SW480 (cell line): ENCODE data around the gene KHDRBS2.

Experiments
- DNase-seq: peaks from one replicate; pipeline ENCODE4 v3.0.0-alpha.2; 2016; ENCODE audit warnings: low spot score

KHDRBS2 gene

GRCh38 chr6:62285612-62286469 is at the start of gene KHDRBS2:
TSS of gene KHDRBS2 (minus strand) at chr6:62286225.
- no peak for DNase-seq

GRCh38 chr6:62328607-62329006 is 42.6 kb upstream of the KHDRBS2 start:
- DNase-seq, result no peak

DNA sequence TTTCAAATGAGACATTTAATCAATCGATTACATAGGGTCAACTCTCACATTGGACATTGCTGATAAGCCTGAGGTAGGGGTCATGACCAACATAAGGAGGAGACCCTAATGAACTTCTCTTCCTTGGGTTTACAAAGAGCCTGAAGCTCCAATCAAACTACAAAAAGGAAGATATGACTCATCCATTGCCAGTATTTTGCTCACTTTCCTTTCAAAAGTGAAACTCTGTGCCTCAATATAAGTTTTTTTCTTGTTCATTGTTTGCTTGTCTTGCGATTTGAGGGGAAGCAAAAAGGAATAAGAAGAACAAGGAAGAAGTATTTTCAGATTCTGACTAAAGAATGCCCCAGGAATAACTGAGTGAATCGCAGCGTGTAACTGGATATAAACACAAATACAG is 38.8 kb upstream of the KHDRBS2 start:
- DNase-seq, result no peak

DNA sequence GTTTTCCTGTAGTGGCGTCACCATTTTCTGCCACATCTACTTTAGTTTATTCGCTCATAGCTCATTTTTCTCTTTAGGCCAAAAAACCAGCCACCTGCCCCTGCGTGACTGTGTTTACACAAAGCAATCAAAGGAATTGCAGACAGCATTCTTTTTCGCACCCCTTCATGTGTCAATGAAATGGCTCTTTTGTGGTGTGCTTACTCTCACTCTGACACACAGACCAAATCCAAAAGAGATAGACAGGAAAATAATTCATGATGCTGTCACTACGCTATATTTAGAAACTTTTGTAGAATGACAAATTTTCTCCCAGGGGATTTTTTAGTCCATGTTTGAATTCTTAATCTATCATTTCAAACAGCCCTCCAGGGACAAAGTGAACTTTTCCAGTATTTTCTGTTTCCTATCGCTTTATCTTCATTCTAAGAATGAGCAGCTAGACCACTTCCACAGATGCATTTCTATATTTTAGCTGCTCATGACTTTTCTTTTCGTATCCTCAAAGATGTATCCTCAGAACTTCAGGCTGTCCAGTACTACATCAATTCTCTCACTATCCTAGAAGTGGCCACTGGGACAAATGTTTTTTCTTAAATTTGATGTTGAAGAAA is 37.9 kb upstream of the KHDRBS2 start:
- no peak for DNase-seq

- no peak for DNase-seq
Measured at GRCh38 chr6:62298745-62299392, 12.8 kb upstream of the KHDRBS2 start.

GRCh38 chr6:62296541-62296940 is 10.5 kb upstream of the KHDRBS2 start:
- DNase-seq, result no peak

GRCh38 chr6:62288974-62289373 is 2.9 kb upstream of the KHDRBS2 start:
- DNase-seq, result no peak

GRCh38 chr6:62288562-62288961 is 2.5 kb upstream of the KHDRBS2 start:
- no peak for DNase-seq

DNA sequence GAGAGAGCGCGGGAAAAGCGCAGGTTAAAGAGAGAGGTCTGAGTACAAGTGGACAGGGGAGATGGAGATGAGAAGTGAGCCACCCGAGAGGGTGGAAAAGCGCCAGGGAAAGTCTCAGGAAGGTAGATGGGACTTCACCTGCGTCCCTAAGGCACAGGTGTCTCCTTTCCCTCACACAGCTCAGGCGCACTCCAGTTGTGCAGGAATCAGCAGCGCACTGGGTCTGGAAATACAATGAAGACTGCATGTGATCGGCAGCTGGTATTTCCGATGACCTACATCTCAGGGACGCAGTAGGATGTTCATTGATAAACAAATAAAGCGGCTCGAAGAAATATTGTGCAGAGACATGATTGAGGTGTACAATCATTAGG is 432 bp upstream of the KHDRBS2 start:
- DNase-seq, result no peak

DNA sequence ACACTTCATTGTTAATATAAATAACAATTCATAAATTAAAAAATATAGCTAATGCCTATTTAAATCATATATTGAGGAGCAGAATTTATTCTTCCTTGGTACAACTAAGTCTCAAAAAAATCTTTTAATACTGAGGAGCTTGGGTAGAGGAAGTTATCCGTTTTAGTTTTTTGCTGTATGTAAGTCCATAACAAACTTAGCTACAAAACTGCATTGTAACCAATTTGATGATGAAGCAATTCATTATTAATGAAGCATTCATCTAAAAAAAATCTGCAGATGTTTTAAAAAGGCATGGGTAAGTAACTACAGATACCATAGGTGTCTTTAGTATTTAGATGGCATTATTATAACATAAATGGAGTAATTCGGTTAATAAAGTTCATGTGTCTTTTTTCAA is 1.3 kb downstream of the KHDRBS2 start:
- DNase-seq, result no peak

GRCh38 chr6:62283796-62284411 is 2.1 kb downstream of the KHDRBS2 start:
- peak; percentile 1 for DNase-seq

DNA sequence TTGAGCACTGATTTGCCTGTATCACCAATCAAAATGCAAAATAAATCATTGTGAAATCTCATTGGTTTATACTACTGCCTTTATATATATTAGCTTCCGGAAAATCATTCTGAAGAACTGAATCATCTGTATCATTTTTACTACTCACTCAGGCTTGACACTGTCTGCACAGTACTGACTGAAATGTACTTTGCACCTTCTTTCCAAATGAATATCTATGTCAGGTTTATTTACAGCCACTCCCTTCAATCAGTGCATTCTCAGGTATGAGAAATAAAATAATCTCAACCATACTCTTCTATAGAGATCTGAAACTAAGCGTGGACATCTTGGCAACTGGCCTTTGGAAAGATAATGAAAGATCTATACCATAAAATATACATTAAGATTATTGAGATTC is 2.7 kb downstream of the KHDRBS2 start:
- no peak for DNase-seq

DNA sequence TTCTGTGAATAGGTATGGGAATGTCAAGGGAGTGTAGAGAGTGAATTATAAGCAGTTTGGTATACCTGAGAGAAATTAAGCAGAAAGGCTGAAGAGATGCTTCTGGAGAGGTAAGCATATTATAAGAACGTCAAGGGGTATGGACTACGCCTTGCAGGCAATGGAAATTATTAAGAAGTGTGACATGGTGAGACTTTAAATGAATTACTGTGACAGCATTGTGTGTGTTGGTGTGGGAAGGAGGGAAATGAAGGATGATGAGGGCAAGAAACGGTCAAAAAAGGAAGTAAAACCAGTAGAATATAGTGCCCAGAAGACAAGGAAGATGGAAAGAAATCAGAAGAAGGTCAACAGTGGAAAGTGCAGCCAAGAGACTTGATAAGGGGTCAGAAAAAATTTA is 5.9 kb downstream of the KHDRBS2 start:
- no peak for DNase-seq

DNA sequence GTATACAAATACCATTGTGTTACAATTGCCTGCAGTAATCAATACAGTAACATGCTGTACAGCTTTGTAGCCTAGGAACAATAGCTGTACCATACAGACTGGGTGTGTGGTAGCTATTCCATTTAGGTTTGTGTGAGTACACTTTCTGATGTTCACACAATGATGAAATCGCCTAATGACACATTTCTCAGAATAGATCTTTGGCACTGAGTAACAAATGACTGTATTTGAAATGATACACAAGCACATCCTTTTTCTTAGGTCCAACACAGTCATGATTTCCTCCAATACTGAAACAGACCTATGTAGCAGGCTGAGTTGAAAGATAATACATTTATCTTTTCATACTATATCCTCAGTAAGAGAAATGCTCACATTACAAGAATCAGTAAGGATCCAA is 13.9 kb downstream of the KHDRBS2 start:
- no peak for DNase-seq

GRCh38 chr6:62265906-62266525 is 20.0 kb downstream of the KHDRBS2 start:
- DNase-seq, result no peak

- DNase-seq, result no peak
Measured at GRCh38 chr6:62262283-62262682, 23.7 kb downstream of the KHDRBS2 start.

- no peak for DNase-seq
Measured at GRCh38 chr6:62246087-62246486, 39.9 kb downstream of the KHDRBS2 start.

DNA sequence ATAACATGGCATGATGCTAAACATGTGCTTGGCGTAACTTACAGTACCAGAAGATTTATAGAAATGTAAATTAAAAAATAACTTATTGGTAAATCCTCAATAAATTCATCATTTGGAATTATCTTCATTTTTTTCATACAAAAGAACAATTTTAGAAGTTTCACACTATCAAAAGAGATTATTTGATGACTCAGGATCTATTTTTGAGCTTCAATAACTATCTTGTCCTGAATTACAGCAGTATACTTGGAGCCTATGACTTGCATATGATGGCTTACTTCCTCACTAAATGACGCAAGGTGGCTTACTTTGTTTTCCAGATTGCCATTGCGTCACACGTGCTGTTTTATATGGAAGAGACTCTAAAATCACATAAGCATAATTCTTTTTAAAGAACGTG is 49.2 kb downstream of the KHDRBS2 start:
- DNase-seq, result no peak

DNA sequence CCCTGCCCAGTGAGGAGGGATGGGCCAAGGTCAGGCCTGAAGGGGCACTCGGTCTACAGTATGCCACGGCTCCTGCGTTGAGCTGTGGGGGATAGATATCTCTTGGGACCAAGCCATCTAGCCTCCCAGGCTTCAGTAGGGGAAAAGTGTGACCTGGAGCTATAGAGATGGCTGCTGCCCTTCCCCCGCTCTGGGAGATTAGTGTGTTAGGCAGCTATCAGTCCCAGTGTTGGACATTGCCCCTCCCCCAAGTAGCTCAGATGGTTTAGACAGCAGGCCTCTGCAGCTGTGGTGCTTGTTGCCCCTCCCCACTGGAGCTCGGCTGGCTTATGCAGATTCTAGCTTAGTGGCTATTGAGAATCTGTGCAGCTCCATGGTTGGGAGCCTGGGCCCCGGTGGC is 56.8 kb downstream of the KHDRBS2 start:
- no peak for DNase-seq

DNA sequence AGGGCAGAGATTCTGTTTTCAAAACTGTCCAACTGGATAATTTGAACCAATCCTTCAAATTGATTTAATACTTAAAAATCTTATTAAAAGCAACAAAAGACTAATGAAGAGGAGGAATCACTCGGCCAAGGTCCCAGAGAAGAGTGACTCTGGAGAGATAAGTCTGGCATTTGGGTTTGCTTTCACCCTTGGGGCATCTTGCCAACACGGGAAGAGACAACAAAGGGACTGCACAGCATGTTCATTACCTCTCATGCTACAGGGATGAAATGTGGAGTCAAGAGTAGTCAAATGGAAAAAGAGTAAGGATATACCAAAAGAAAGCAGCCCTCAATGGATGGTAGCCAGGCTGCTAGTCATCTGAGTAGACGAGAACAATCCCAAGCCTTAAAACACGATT is 68.2 kb downstream of the KHDRBS2 start:
- no peak for DNase-seq

DNA sequence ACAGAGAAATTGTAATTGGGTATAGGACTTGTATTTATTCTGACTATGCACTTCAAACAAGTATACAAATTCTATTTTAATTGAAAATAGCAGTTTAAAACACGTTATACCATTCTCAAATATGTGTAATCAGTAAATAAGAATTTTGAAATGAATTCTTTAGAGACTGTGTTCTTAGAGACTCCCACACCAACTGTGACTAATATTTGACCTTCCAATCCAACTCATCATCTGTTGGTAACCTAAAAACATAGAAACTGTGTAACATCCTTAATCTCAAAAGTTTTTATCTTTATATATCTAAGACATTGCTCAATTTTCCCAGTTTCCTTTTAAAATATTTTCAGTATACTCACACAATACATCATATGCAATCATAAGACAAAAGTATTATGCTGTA is 83.9 kb downstream of the KHDRBS2 start:
- no peak for DNase-seq

GRCh38 chr6:62192593-62192992 is 93.4 kb downstream of the KHDRBS2 start:
- DNase-seq, result no peak
